Subcutaneous adipose tissue (tissue), 4 donors: ENCODE measurements around the gene CASQ2. TPM values are rescaled to one million over a fixed set of nuclear protein-coding genes. Genes with fewer than 3 reads are reported as not detected.

Source experiments
- total RNA-seq, 4 donors: library from RNA; depleted of rRNA; stranded (reverse); fragments of >200 nt; gene quantifications; one replicate each; pipeline ENCODE4 v1.1.0, GENCODE V29; 2016
- TF ChIP-seq, protein P1 (sequence below): fragments of 450-650 bp; IDR thresholded peaks from one replicate; pipeline ENCODE4 v1.5.1; 2016; ENCODE audit warnings: low read depth, mild to moderate bottlenecking, control low read depth, antibody characterized with exemption, moderate library complexity

The CASQ2 gene
- total RNA-seq, 4 donors from 2014 or later, result 2.4 to 22.2 (median 5.4) TPM

DNA sequence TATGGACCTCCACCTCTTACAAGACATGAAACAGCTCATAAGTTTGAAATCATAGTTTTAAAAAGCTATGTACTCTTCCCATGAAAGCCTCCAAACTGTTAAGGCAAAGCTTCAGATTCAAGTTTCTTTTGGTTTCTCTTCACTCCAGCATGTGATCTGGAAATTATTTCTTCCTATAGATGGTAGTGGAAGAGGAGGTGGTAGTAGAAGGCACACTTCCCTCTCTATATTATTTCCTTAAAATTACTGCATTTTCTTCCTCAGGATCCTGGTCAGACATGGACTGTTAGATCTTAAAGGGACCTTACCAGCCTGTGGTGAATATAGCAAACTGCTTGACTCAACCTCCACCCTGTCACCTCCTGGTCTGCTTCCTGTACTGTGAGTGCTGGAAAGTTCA lies 40.6 kb upstream of the CASQ2 start:
- TF ChIP-seq, protein P1, sequence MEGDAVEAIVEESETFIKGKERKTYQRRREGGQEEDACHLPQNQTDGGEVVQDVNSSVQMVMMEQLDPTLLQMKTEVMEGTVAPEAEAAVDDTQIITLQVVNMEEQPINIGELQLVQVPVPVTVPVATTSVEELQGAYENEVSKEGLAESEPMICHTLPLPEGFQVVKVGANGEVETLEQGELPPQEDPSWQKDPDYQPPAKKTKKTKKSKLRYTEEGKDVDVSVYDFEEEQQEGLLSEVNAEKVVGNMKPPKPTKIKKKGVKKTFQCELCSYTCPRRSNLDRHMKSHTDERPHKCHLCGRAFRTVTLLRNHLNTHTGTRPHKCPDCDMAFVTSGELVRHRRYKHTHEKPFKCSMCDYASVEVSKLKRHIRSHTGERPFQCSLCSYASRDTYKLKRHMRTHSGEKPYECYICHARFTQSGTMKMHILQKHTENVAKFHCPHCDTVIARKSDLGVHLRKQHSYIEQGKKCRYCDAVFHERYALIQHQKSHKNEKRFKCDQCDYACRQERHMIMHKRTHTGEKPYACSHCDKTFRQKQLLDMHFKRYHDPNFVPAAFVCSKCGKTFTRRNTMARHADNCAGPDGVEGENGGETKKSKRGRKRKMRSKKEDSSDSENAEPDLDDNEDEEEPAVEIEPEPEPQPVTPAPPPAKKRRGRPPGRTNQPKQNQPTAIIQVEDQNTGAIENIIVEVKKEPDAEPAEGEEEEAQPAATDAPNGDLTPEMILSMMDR, result no peak

DNA sequence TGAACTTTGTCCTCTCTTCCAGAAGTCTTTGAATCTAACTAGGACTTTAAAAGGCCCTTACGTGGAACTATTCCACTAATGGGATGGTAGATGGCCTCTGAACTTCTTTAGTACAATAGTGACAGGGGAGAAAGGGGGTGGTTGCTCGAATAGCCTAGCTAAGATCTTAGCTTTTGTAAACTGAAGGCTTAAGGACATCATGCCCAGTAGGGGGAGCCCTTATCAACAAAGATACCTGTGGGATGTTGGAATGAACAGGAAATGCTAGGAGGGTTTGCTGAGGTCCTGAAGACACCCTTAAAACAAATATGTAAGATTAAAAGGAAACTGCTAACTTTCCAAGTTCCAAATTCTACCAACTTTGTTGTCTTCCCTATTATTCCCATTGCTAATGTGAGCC lies 39.2 kb upstream of the CASQ2 start:
- TF ChIP-seq, protein P1, result no peak

DNA sequence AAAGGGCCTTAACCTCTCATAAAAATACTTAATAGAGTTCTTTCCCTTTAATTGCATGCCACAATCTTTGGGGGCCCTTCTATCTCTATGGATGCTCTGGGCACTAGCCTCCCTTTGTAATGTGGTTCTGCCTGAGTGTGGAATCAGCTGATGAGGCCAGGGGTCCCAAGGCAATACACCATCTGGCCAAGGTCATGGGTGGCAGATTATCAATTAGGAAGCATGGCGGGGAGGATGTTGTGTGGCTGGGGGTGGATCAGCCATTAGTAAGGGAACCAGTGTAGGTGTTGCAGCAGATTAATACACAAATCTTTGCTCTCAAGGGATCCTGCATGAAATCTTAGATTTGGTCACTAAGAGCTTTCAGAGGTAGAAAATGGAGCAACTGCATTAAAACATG lies 37.1 kb upstream of the CASQ2 start:
- TF ChIP-seq, protein P1, result no peak

DNA sequence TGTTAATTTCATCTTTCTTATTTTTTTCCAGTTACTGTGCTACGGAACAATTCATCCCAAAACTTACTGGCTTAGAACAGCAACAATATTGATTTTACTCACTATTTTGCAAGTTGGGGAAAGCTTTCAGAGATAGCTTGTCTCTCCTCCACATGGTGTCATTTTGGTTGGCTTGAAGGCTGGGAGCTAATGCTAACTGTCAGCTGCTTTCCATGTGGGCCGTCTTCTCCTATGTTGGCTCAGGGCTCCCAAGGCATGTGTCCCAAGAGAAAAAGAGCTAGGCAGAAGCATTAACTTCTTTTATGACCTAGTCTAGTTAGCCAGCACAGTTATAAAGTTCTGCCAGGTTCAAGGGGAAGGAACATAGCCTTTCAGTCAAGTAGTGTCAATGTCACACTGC lies 33.9 kb upstream of the CASQ2 start:
- TF ChIP-seq, protein P1, result no peak

DNA sequence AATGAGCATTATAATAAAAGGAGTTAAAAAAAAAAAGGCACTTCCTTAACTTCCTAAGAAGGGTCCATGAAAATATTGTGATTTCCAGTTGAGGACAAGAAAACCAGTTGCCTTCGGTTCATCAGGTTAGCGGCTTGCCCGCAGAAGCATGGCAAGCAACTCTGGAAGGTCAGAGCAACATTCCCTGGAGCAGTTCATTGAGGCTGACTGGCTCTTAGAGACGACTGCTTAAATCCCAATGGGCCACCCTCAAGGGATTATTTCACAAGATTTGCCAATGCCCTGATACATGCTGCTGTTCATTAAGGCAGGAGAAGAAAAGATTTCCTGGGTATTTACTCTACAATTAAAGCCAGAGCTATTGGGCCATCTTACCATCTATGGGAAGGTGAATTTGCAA lies 29.0 kb upstream of the CASQ2 start:
- TF ChIP-seq, protein P1, result no peak

DNA sequence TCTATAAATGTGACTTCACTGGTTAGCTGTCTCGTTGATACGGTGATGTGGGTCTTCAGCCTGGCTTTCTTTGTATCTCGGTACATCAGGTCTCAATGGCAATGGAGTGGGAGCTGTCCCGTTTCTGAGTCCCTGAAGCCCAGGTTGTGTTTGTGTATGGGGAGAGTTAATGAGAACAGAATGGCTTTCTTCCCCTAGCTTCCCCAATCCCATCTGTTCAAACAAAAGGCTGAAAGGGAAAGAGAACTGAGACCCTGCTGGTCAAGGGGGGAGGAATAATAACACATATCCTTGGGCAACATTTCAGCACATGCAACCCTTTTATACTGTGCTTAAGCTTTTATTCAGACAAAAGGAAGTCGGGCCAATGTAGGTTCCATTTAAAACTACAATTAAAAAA lies 28.4 kb upstream of the CASQ2 start:
- TF ChIP-seq, protein P1, result no peak

DNA sequence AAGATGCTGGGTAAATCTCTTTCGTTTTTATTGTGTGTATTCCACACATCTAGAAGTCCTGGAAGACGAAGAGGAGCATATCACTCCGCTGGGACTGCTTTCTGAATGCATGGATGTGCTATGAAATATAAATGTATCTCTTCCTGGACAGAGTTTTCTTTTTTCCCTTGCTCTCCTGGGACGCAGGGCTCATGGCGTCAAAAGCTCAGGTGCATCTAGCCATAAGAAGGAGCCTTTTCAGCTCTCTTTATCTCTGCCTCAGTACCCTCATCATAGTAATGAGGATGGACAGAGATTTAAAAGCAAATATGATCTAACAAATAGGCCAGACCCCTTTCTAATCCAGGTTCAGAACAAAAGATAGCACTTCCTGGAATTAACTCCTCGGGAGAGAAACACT lies 27.5 kb upstream of the CASQ2 start:
- TF ChIP-seq, protein P1, result no peak
